Retina (tissue), 1 donor: Measurements from ENCODE around the gene GABRR1.
A peak's percentile ranks its signal among the peaks of the same experiment; 100 is the strongest.
"Not testable (repeated sequence)": the region's sequence is repeated elsewhere in the genome, so short reads cannot be mapped to it uniquely, and the experiment has no call there.

Experiments
- DNase-seq: peaks from one replicate; pipeline ENCODE4 v3.0.0-alpha.2; 2016

Gene GABRR1

DNA sequence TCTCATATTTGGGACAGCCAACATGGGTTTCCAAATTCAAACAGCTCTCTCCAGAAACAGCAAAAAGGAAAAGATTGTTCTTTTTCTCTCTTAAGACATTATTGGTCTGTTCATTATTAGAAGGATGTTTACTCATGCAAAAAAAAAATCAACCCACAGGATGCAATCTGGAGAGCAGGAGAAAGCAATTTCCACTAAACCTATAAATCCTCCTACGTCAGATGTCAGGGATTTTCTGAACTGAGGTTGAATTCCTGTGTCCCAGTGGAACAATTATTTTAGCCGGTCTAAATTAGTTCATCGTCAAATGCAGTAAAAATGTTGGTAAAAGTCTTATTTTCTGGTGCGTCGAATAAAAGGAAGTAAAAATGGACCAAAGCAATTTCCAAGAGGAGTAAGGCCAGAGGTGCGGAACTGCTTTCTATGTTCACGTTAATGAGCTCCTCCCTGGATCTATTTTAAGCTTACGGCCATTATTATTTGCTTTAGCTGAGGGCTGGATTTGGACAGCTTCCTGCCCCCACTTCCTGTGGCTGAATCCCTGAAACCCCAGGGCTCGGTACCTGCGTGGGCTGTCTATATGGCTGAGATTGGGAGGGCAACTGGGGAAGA is at the start of gene GABRR1:
TSS of gene GABRR1 (minus strand) at position 60 of the 612 bp plus-strand sequence. CDS start at position 24, 36 bp downstream.
- DNase-seq = no peak

- DNase-seq = no peak
Observed at GRCh38 chr6:89264296-89264695, 47.1 kb upstream of the GABRR1 start.

GRCh38 chr6:89260832-89261231 is 43.7 kb upstream of the GABRR1 start:
- no peak for DNase-seq

GRCh38 chr6:89260310-89260709 is 43.2 kb upstream of the GABRR1 start:
- DNase-seq = no peak

- no peak for DNase-seq
Observed at GRCh38 chr6:89258912-89259311, 41.8 kb upstream of the GABRR1 start.

DNA sequence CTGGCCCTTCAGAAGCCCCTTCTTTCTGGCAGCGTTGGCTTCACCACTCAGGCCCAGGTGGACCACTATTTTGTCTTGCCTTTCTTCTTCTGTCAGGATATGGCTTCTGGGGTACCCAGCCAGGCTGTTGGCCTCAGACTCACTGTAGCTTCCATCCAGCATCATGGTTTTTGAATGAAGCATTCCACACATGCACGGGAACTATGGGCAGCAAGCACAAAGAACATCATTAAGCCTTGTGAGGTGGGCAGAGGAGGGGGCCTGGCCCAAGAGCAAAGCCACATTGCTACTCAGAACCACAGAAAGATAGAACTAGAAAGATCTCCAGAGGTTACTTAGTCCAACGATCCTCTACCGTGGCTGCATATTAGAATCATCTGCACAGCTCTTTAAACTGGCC is 40.6 kb upstream of the GABRR1 start:
- no peak for DNase-seq

- no peak for DNase-seq
Observed at GRCh38 chr6:89257346-89257745, 40.2 kb upstream of the GABRR1 start.

DNA sequence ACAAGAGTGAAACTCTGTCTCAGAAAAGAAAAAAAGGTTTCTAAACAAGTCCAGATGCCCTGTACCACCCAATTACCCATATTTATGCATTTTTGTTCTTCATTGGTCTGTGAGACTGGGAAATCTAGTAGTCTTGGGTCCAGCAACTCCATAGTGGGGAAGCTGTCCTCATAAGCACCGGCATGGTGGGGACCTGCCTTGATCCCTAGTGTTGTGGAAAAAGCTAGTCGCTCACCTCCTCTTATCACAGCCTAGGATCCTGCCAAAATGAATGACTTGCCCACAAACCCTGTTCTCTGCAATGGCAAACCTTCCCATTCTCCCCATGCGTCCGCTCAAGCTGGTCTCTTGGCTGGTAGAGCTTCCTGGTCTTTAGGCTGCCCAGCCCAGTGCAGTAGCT is 38.3 kb upstream of the GABRR1 start:
- no peak for DNase-seq

DNA sequence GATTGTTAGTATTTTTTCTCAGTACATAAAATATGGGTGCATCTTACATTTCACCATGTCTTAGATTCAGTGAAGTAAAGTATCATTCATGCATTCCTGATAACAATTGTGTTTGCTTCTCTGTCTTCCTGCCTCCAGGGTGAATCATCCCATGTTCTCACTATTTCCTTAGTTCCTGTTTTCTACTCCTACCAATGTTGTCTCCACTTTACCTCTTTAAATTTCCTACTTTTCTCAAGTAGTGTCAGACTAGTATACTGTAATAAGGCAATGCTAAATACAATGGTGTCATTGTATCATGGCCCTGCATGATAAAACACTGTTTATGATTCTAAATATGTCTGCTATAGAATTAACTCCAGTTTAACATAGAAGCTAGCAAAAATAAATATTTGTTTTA is 37.4 kb upstream of the GABRR1 start:
- no peak for DNase-seq

GRCh38 chr6:89252907-89253306 is 35.7 kb upstream of the GABRR1 start:
- no peak for DNase-seq

DNA sequence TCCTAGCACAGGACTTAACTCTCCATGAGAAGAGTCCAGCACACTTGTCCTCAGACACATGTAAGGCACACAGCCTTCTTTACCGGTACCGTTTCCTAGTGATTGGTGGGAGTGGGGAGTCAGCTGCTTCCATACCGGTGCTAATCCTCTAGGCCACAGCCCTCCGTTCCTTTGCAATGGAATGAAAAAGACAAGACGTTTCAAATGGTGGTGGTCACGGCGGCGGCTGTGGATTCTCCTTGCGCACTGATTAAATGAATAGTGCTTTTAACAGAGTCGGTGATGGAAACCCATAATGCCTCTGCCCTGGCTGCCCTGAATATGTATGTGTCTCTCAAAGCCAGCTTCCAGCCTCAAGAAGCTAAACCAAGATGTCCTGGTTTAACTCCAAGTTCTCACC is 34.8 kb upstream of the GABRR1 start:
- DNase-seq = no peak

DNA sequence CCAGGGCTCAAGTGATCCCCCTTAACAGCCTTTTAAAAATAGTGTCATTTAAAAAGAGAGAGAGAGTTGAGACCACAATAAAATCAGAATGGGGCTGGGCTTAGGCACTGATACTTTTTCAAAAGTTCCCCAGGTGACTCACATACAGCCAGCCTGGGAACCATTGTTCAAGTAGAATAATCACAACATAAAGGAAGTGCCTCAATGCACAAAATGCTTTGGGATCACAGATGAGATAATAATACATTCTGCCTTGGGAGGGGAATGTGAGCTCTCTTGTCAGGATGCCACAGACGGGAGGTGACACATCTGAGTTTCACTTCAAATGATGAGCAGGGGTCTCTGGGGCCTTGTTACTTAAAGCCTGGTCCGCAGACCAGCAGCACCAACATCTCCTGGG is 34.0 kb upstream of the GABRR1 start:
- no peak for DNase-seq

GRCh38 chr6:89250239-89250638 is 33.1 kb upstream of the GABRR1 start:
- no peak for DNase-seq

DNA sequence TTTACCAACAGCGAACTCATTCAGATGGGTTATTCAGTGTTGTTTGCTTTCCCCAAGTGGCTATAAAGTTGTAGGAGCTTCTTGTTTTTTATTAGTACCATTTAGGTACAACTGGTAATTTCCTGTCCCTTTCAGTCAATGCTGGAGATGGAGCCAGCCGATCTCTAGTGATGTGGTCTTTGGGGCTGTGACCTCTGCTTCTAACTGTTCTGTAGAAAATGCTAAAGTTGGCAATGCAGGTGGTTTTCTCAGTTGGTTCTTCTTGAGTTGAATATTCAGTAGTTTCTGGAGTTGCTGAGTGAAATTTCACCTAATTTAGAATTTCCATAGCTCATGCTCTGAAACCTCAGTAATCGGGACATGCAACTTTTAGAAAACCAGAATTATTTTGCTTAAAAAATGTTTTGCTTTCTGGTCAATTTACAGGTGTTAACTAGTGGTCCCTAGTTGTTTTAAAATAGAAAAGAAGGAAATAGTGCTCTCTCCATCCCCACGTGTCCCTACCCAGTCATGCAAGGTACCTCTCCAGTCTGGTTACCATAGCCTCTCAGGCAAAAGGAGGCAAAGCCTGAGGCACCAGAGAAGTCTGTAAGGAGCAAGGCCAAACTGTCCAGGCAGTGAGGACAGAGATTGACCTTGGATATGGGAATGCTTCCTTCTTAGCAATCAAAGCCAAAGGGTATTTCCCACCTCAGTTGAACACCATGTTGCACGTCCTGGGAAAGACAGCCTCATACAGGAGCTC is 27.3 kb upstream of the GABRR1 start:
- DNase-seq = no peak

DNA sequence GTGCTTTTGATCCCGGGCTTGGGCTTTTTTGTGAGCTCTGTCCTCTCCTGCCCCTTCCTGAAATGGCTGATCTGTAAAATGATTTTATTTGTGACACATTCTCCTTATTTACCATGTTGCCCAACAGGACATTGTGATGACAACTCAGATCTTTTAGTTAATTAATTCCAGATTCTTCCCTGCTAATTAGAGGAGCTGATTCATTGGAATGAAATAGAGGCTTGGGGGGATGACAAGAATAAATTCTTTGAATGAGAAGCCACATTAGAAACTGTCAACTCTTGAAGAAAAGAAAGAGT is 26.1 kb upstream of the GABRR1 start:
- no peak for DNase-seq

GRCh38 chr6:89242574-89243330 is 25.6 kb upstream of the GABRR1 start:
- peak; percentile 57 for DNase-seq

DNA sequence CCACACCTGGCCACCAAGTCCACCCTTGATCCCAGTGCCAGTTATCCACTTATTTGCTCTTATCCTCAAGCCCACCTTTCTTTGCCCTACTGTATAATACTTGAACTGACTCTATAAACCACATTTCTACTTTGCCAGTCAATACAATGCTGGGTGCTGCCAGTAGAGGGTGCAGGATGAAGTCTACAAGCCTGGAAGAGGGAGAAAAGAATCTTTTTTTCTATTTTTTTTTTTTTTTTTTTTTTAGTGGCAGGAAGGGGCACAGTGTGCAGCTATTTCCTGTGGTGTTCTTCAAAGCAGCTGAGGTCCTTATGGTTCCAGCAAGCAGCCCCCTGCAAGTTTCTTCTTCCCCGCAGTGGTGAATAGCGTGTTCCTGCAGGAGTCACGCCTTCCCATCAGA is 22.2 kb upstream of the GABRR1 start:
- DNase-seq = no peak

DNA sequence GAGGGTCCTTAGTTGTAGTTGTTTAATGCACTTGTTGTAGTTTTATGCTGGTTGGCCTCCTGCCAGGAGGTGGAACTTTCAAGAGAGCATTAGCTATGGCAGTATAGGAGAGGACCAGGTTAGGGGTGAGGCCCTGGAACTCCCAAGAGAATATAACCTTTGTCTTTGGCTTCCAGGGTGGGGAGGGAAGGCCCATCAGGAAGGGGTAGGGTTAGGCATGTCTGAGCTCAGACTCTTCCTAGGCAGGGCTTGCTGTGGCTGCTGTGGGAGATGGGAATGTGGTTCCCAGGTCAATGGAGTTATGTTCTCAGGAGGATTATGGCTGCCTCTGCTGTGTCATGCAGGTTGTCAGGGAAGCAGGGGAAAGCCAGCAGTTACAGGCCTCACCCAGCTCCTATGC is 20.0 kb upstream of the GABRR1 start:
- DNase-seq = no peak

- not testable (repeated sequence) for DNase-seq
Observed at GRCh38 chr6:89233605-89234004, 16.4 kb upstream of the GABRR1 start.

DNA sequence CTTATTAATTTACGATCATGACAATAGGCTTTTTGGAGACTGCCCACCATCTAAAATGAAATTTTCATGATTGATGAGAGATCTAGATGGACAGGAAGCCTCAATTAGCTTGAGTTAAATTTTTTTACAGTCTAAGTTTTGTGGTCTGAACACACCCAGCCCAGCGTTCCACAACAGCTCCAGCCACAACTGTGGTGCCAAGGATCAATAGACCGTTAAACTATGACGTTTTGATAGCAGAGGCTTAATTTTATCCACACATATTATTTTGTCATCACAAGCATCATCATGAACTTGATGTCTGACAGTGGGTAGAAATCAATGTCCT is 5.5 kb upstream of the GABRR1 start:
- no peak for DNase-seq

- no peak for DNase-seq
Observed at GRCh38 chr6:89221971-89222711, 5.0 kb upstream of the GABRR1 start.

DNA sequence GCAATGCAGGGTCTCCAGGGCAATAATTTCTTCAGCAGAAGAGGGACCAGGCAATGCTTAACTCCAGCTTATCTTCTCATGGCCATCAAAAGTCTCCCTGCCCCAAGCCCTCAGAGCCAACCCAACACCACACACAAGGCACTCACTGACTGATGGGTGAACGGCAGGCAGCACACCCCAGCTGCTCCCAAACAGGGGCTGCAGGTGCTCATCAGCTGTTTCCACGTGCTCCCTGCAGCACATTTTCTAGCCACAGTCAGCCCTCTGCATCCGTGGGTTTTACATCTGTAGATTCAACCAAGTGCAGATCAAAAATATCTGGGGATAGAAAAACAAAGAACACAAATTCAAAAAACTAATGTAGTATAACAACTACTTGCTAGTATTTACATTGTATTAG is 4.0 kb upstream of the GABRR1 start:
- no peak for DNase-seq

DNA sequence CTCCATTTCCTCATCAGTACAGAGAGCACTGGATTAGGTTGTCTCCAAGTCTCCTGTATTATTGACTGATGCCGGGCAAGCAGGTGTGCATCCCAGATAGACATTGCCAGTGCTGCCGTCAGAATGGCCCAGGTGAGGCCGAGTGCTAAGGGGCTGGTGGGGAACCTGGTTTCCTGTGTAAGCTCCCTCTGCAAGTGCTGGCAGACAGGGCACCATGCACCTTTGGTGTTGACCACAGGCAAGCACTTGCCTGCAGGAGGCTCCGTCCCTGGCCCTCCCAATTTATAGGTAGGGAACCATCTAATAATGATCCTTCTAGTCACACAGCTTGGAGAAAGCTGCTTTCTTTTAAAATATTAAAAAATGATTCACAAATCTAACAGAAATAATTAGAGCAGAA is 747 bp downstream of the GABRR1 start:
- no peak for DNase-seq

DNA sequence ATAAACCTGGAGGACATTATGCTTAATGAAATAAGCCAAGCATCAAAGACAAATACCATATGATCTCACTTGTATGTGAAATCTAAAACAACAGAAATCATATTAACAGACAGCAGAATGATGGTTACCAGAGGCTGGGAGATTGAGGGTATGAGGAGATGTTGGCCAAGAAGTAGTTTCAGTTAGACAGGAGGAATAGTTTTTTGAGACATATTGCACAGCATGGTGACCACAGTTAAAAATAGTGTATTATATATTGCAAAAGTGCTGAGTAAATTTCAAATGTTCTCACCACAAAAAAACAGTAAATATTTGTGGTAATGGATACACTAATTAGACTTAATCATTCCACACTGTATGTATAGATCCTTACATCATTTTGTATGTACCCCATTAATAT is 1.8 kb downstream of the GABRR1 start:
- no peak for DNase-seq
